Inflammatory macrophage treated with lipopolysaccharide for 4 hours (primary cell): ENCODE measurements around the gene LEP.

Source experiments
- DNase-seq: peaks from one replicate; pipeline ENCODE4 v3.0.0-alpha.2; 2020

The LEP gene

GRCh38 chr7:128240696-128241386, at the start of gene LEP:
TSS of gene LEP (plus strand) at chr7:128241278. CDS start at chr7:128252019, 10,741 bp downstream.
- no peak for DNase-seq

DNA sequence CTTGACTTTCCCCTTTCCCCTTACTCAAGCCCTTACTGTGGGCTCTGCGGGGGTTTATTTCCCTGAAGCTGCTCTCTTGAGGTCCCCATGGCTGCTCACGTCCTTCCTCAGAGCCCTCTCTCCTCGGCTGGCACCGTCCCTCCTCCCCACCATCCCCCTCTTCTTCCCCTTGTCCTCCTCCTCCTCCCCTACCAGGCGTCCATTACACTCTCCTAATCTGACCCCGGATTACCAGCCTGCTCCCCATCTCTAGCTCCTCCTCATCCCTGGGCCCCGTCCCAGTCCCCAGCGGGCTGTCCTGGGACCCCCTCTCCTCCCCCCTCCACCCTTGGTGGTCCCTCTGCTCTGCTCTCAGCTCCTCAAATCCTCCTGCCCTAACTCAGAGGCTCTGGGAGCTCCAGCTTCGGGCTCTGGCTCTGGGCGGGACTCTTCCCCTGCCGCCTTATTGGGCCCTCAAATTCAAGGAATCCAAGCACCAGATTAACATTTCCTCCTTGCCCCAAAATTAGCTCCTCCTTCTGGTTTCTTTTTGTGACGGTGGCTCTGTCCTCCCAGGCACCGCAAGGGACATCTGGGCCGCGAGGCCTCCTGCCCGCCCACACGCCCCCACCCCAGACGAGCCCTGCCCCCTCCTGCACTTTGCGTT, 48.5 kb upstream of the LEP start:
- no peak for DNase-seq

GRCh38 chr7:128194533-128195282, 46.4 kb upstream of the LEP start:
- peak; percentile 45 for DNase-seq

GRCh38 chr7:128197589-128197988, 43.5 kb upstream of the LEP start:
- DNase-seq, result no peak

DNA sequence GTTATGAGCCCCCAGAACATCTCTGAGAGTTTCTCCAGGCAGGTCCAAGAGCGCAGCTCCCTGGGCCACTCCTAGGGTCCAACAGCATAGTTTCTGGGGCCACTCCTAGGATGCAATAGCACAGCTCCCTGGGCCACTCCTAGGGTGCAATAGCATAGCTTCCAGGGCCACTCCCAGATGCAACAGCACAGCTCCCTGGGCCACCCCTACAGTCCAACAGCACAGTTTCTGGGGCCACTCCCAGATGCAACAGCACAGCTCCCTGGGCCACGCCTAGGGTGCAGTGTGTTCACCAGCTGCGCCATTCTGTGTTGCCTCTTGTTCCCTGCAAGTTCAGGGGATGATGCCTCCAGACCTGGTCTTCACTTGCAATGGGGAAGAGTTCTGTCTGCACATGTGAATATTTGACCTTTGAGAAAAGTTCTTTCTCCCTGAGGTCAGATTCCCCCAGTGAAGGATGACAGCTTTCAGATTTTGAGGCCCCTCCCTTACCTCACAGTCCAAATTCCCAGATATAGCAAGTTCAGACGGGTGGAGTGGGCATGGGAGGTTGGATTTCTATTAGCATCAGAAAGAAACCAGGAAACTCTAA, 43.0 kb upstream of the LEP start:
- no peak for DNase-seq

DNA sequence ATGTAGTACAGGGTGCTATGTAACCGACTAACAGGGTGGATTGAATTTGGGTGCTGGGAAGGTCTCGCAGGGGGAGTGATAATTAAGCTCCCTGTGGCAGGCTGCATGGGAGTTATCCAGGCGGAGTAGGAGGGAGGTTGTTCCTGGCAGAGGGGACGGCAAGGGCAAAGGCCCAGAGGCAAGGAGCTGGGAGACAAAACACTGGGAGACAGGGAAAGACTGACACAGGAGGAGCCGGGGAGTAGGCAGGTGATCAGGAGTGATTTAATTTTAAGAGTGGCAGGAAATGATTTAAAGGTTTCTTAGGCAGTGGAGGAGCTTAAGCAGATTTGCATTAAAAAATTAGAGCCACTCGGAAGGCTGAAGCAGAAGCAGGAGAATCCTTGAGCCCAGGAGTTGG, 40.7 kb upstream of the LEP start:
- no peak for DNase-seq

DNA sequence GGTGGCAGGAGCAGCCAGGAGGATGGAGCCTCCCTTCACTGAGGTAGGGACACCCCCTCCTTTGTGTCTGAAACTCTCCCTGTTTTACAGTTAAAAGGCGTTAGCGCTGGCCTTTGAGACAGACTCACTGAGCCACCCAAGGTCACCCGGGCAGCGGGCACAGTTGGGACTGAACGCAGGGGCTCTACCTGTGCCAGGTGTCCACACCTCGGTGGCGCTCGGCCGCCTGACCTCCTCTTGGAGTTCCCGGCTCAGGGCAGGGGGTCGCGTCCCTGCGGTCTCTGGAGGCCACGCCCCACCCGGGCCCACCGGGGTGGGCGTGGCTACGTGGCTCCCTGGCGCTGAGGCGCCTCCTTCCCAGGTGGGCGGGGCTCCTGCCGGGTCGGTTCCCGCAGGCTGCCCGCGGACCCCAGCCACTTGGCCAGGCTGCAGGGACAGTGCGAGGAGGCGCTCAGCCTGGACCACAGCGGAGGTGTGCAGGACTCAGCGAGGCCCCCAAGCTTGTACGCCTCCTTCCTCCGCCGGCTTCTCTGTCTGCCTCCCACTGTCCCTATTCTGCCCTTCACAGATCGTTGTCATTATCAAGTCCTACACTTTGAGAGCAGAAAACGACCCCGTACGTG, 39.9 kb upstream of the LEP start:
- no peak for DNase-seq

DNA sequence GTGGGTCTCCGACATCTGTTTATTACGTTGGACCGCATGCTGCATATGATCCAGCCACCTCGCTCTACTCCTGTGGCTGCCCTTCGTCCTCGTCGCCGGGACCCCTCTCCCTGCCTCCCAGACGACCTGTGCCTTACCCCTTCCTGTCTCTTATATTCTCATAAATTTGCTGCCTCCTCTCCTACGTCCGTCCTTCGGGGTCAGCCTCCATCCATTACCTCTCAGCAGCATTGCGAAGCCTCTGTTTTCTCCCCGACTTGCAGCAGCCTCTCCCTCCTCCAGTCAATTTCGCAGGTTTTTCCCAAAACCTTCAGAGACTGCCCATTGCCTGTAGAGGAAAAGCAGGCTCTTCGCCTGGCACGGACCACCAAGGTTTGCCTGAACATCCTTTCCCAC, 39.4 kb upstream of the LEP start:
- no peak for DNase-seq

- no peak for DNase-seq
These were observed 38.7 kb upstream of the LEP start for GRCh38 chr7:128202287-128202957.

- no peak for DNase-seq
These were observed 38.0 kb upstream of the LEP start for GRCh38 chr7:128203047-128203491.

DNA sequence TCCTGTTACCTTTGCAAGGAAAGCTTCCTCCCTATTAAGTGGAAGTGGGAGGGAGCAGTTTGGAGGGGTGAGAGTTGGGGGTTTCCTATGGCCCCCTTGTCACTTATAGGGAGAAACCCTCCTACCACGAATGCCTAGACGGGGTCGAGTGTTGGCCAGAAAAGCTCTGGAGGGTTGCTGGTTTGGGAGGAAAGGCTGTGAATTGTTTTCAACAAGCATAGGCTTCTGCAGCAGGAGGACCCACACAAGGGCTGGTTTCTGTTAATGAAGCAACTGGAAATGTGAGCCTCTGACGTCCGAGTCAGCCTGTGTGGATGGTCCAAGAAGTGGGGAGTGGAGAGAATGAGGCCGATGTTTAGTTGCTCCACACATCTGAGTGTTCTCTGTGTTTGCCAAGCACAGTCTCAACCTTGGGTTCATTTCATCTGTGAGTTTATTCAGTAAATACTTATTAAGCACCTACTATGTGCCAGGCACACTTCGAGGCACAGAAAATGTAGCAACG, 37.3 kb upstream of the LEP start:
- no peak for DNase-seq

DNA sequence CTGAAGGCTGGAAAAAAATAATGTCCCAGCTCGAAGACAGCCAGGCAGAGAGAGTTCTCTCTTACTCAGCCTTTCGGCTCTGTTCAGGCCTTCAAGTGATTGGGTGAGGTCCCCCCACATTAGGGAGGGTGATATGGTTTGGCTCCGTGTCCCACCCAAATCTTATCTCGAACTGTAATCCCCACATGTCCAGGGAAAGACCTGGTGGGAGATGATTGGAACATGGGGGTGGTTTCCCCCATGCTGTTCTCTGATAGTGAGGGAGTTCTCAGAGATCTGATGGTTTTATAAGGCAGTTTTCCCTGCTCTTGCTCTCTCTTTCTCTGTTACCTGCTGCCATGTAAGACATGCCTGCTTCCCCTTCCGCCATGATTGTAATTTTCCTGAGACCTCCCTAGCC, 36.6 kb upstream of the LEP start:
- no peak for DNase-seq

DNA sequence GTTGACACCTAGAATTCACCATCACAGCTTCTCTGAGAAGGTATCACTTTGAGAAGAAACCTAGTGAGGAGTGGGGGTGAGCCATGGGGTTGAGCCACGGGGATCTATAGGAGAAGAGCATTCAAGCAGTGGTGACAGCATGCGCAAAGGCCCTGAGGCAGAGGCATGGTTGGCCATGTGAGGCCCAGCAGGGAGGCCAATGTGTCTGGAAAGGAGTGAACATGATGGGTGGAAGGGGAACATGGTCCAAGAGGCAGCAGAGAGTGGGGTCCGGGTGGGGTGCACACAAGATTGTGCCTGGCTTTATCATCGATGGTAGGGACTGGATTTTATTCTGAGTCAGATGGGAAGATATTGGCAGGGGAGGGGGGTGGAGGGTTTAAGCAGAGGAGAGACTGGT, 36.0 kb upstream of the LEP start:
- no peak for DNase-seq

- no peak for DNase-seq
These were observed 34.9 kb upstream of the LEP start for GRCh38 chr7:128206017-128206746.

DNA sequence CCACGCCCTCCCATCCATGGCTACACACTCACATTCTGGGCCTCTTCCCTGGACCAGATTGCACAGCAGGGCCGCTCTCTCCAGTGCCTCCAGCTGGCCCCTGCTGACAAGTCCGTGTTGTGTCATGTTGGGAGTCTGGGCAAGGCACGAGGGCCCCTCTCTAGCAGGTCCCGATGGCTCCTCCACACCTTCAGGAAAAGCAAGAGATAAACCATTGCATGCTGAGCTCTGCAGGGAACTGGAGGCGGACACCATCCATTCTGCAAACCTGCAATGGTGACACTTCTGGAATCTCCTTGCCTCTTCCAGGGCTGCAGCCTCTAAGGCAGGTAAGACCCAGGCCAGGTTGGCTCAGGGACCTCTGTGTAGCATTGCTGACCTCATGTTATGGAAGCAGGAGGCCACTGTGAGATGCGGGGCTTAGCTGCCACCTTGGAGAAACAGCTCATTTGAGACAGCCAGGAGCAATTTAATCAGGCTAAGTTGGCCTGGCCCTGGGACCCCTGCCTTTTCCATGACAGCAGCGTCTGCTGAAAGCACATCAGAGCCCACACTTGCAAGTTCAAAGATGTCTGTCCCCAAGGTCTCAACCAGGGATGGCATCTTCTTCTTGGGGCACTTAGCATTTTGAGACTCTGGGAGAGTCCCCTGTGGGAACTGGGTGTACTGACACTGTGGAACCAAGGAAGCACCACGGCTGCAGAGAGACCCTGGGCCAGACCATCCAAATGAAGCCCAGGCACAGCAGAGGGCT, 34.2 kb upstream of the LEP start:
- no peak for DNase-seq

DNA sequence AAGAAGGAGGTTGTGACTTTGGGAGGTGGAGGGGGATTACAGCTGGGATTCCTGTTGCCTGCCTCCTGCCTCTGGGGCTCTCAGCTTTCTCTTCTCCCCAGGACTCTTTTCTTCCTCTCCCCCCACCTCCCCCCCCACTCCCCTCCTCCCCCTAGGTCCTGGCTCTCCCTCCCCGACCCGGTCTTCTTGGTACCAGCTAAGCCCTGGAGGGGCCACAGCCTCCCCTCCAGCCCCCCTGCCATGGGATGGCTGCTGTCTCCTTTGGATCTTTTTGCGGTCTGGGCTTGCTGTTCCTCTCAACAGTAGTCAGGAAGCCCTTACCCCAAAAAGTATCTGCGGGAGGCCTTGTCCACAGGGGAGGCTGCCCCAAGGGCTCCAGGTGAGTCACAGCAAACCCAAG, 33.5 kb upstream of the LEP start:
- no peak for DNase-seq

DNA sequence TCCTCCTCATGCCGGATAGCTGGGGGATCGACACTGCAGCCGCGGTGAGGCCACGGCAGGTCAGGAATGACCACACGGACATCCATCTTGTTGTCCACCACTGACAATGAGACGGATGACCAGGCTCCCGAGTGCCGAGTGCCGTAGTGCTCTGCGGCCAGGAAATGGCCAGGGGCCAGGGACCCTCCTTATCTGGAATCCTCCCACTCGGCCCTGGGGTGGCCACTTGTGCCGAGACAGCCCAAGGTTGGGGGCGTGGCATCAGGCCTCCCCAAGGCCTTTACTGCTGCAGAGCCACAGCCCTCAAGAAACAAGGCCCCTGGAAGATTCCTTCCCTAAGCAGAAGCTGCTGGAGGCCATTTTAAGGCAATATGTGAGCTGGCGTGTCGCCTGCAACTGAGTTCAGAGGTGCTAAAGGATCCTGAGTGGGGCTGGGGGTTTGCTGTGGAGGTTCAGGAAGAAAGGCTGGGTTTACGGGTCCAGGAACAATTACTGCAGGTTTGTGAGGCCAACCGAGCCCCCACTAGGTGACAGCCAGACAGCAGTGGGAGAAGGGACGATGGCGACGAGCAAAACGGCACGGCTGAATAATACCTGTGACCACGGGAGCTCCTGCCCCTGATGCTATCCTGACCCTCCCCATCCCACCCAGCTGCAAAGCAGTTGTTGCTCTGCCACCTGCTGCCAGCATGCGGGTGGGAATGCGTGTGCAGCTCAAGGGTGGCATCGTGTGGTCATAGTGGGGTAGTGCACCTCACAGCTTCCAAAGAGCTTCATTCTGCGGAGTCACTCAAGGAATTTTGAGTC, 31.6 kb upstream of the LEP start:
- DNase-seq, result peak; percentile 66

- DNase-seq, result no peak
These were observed 31.1 kb upstream of the LEP start for GRCh38 chr7:128210036-128210347.

GRCh38 chr7:128210590-128211570, 30.2 kb upstream of the LEP start:
- DNase-seq, result no peak
